ENCODE measurements around the gene ZNF281.

DNA sequence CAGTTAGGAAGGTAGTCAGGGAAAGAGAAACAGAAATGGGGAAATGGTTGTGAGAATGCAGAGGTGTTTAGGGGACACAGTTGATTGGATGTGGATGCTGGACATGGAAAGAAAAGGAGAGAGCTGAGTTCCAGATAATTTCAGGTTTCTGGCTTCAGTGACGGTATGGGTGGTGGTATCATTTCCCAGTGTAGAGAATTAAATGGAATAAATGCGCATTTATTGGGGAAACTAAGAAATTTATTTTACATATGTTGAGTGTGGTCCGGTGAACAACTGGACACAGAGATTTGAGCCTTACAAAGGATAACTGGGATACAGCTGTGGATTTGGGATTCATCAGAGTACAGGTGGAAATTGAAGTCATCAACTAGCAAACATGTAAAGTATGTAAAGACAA, 12.4 kb upstream of the ZNF281 start:
- TF ChIP-seq, protein P1, sequence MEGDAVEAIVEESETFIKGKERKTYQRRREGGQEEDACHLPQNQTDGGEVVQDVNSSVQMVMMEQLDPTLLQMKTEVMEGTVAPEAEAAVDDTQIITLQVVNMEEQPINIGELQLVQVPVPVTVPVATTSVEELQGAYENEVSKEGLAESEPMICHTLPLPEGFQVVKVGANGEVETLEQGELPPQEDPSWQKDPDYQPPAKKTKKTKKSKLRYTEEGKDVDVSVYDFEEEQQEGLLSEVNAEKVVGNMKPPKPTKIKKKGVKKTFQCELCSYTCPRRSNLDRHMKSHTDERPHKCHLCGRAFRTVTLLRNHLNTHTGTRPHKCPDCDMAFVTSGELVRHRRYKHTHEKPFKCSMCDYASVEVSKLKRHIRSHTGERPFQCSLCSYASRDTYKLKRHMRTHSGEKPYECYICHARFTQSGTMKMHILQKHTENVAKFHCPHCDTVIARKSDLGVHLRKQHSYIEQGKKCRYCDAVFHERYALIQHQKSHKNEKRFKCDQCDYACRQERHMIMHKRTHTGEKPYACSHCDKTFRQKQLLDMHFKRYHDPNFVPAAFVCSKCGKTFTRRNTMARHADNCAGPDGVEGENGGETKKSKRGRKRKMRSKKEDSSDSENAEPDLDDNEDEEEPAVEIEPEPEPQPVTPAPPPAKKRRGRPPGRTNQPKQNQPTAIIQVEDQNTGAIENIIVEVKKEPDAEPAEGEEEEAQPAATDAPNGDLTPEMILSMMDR (IDR thresholded peaks at IDR 0.05) = no peak
- no peak for TF ChIP-seq POLR2AphosphoS5 (IDR thresholded peaks at IDR 0.05)
- TF ChIP-seq POLR2A (IDR thresholded peaks at IDR 0.05) = no peak

All from gastroesophageal sphincter (tissue), 3 donors.